CD4-positive, CD25-positive, alpha-beta regulatory T cell (primary cell): Measurements from ENCODE around the gene ABHD12. TPM values are rescaled to one million over a fixed set of nuclear protein-coding genes. Genes with fewer than 3 reads are reported as not detected.

Experiments used
- ATAC-seq, 2 donors: fragments of 150-1000 bp; cut with Tn5 transposase; one replicate each; pipeline ENCODE4 v1.10.0; 2021; ENCODE audit warnings: low read depth in 2 of 2, moderate number of reproducible peaks in 2 of 2, moderate library complexity in 1 of 2
- DNase-seq, 3 donors: peaks; one replicate each; pipeline versions ENCODE4 v3.0.0 to v3.0.0-alpha.2; 2012 to 2022; ENCODE audit warnings: mixed read lengths in 1 of 3
- H3K27ac ChIP-seq: one replicate; pipeline ENCODE4 v1.7.0; 2013; ENCODE audit warnings: mild to moderate bottlenecking, low read length; ENCODE audit not compliant: insufficient read depth, poor library complexity, severe bottlenecking
- H3K27me3 ChIP-seq: one replicate; pipeline ENCODE4 v1.7.0; 2013; ENCODE audit warnings: low read length; ENCODE audit not compliant: control insufficient read depth, insufficient read depth
- H3K36me3 ChIP-seq: one replicate; pipeline ENCODE4 v1.7.0; 2013; ENCODE audit warnings: mild to moderate bottlenecking, low read length, moderate library complexity; ENCODE audit not compliant: control insufficient read depth, insufficient read depth
- H3K4me1 ChIP-seq: 2 replicates; pipeline ENCODE4 v1.7.0; 2013; ENCODE audit warnings: mild to moderate bottlenecking, low read length; ENCODE audit not compliant: insufficient read depth, control insufficient read depth, poor library complexity, severe bottlenecking
- H3K4me3 ChIP-seq: one replicate; pipeline ENCODE4 v1.7.0; 2013; ENCODE audit warnings: low read depth, mild to moderate bottlenecking, low read length, moderate library complexity
- H3K9me3 ChIP-seq, 2 experiments: 1 replicate in 1 of 2; 2 replicates in 1 of 2; pipeline ENCODE4 v1.7.0; 2013; ENCODE audit warnings: low read length in 2 of 2, mild to moderate bottlenecking in 1 of 2, moderate library complexity in 1 of 2; ENCODE audit not compliant: control insufficient read depth in 2 of 2
- H3K27ac Mint-ChIP-seq, 3 donors: one replicate each; pipeline ENCODE4 v1.8.0; 2020 to 2022; ENCODE audit warnings: mild to moderate bottlenecking in 3 of 3, mixed read lengths in 3 of 3, moderate library complexity in 2 of 3
- H3K27me3 Mint-ChIP-seq: one replicate; pipeline ENCODE4 v1.8.0; 2022; ENCODE audit warnings: mild to moderate bottlenecking, mixed read lengths
- H3K36me3 Mint-ChIP-seq: one replicate; pipeline ENCODE4 v1.8.0; 2020; ENCODE audit warnings: mixed read lengths
- H3K4me1 Mint-ChIP-seq, 4 donors: one replicate each; pipeline ENCODE4 v1.8.0; 2020 to 2022; ENCODE audit warnings: mixed read lengths in 4 of 4, mild to moderate bottlenecking in 1 of 4
- H3K4me3 Mint-ChIP-seq, 4 donors: one replicate each; pipeline ENCODE4 v1.8.0; 2020 to 2022; ENCODE audit warnings: mild to moderate bottlenecking in 4 of 4, mixed read lengths in 4 of 4, moderate library complexity in 3 of 4
- H3K9me3 Mint-ChIP-seq, 7 donors: one replicate each; pipeline ENCODE4 v1.8.0; 2020 to 2022; ENCODE audit warnings: mixed read lengths in 7 of 7, mild to moderate bottlenecking in 3 of 7, moderate library complexity in 2 of 7
- polyA plus RNA-seq, 4 donors: library from polyadenylated mRNA; unstranded; fragments of 300-500 nt; fragmentation: Illumina TruSeq; gene quantifications; one replicate each; pipeline ENCODE4 v1.2.3, GENCODE V29; 2021
- total RNA-seq: library from RNA; stranded (reverse); gene quantifications from one replicate; pipeline ENCODE4 v1.2.3, GENCODE V29; 2022

The ABHD12 gene
- total and polyA plus RNA-seq, 5 donors from 2014 or later, result 26.8 to 44.1 (median 27.9) TPM

DNA sequence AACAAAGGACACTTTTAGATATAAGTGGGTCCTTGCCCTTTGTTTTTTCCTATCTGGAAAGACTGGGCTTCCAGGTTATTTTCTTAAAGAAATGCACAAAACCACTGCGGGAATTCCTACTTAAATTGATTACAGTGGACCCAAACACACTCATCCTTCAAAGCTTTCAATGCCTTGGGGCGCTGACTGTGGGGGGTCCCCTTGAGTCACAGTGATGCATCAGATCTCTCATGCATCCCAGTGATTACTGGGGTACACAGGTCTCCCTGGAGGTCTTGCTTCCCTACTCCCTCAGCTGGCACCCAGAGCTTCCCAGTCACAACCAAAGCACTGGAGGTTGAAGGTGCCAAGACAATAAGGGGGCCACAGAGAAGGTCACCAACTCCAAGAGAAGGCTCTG is 20.7 kb downstream of the ABHD12 start:
- ATAC-seq, result no peak
- no peaks in the 10 kb centered on the region for H3K27me3 ChIP-seq
- no peak overlapping the region for H3K4me3 ChIP-seq
- no peaks in the 10 kb centered on the region for H3K9me3 ChIP-seq
- Mint-ChIP-seq H3K4me1 (peaks cover 0 to 22% (median 9%) of the 10 kb centered on the region in 4 donors), H3K27me3 (no peaks in the 10 kb centered on the region), H3K27ac (no peak overlapping the region), H3K36me3 (peaks cover 35% of the 10 kb centered on the region), H3K9me3 (no peaks in the 10 kb centered on the region), H3K4me3 (no peak overlapping the region)
- H3K36me3 ChIP-seq, result no peaks in the 10 kb centered on the region
- no peaks in the 10 kb centered on the region for H3K4me1 ChIP-seq
- H3K27ac ChIP-seq, result no peak overlapping the region
- DNase-seq, result no peak

DNA sequence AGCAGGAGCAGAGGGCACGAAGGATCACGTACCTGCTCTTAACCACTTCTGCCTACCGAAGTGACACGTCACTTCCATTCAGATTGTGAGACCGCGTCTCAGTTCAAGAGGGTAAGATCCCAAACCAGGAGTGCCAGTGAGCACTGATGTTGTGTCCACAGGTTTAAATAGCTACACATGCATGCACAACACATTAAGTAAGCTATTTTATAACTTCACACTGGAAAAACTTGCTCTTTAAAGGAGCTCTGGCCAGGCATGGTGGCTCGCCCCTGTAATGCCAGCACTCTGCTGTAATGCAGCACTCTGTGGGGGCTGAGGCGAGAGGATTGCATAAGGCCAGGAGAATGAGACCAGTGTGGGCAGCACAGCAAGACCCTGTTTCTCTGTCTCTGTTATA is 21.1 kb downstream of the ABHD12 start:
- no peak for ATAC-seq
- Mint-ChIP-seq H3K27me3 (no peaks in the 10 kb centered on the region), H3K27ac (no peak overlapping the region), H3K9me3 (no peaks in the 10 kb centered on the region), H3K4me3 (no peak overlapping the region), H3K4me1 (peaks cover 0 to 20% (median 9%) of the 10 kb centered on the region in 4 donors), H3K36me3 (peaks cover 36% of the 10 kb centered on the region)
- H3K36me3 ChIP-seq, result no peaks in the 10 kb centered on the region
- no peak overlapping the region for H3K27ac ChIP-seq
- DNase-seq, result no peak
- H3K9me3 ChIP-seq, result no peaks in the 10 kb centered on the region
- no peaks in the 10 kb centered on the region for H3K4me1 ChIP-seq
- no peak overlapping the region for H3K4me3 ChIP-seq
- H3K27me3 ChIP-seq, result no peaks in the 10 kb centered on the region

DNA sequence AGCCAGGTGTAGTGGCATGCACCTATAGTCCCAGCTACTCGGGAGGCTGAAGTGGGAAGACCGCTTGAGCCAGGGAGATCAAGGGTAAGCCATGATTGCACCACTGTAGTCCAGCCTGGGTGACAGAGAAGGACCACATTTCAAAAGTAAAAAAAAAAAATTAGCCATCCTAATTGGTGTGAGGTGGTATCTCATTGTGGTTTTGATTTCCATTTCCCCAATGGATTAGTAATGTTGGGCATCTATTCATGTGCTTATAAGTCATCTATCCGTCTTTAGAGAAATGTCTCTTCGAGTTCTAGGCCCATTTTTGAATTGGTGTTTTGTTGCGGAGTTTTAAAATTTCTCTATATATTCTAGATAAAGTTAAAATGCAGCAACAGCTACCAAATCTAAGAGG is 21.7 kb downstream of the ABHD12 start:
- Mint-ChIP-seq H3K27ac (no peak overlapping the region), H3K9me3 (no peaks in the 10 kb centered on the region), H3K36me3 (peaks cover 38% of the 10 kb centered on the region), H3K4me3 (no peak overlapping the region), H3K27me3 (no peaks in the 10 kb centered on the region), H3K4me1 (peaks cover 0 to 18% (median 9%) of the 10 kb centered on the region in 4 donors)
- DNase-seq, result no peak
- H3K9me3 ChIP-seq, result no peaks in the 10 kb centered on the region
- no peaks in the 10 kb centered on the region for H3K27me3 ChIP-seq
- no peaks in the 10 kb centered on the region for H3K4me1 ChIP-seq
- H3K36me3 ChIP-seq, result no peaks in the 10 kb centered on the region
- H3K27ac ChIP-seq, result no peak overlapping the region
- no peak overlapping the region for H3K4me3 ChIP-seq
- no peak for ATAC-seq

DNA sequence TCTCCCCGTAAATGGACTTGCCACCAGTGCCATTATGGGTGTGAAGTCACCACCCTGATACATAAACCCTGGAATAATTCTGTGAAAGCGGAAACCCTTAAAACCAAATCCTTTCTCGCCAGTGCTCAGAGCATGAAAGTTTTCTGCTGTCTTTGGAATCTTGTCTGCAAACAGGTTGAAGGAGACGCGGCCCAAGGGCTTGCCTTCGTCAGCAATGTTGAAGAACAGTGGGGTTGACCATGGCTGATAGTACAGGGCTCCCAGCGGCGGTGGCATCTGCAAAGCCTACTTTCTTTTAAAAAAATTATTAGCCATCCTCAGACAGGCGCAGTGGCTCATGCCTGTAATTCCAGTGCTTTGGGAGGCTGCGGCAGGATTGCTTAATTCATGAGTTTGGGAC is 22.1 kb downstream of the ABHD12 start:
- H3K27me3 Mint-ChIP-seq, result no peaks in the 10 kb centered on the region
- no peak overlapping the region for H3K27ac Mint-ChIP-seq
- ATAC-seq (no peak), DNase-seq (no peak)
- no peak overlapping the region for H3K4me3 Mint-ChIP-seq
- H3K9me3 Mint-ChIP-seq, result no peaks in the 10 kb centered on the region
- H3K4me1 ChIP-seq, result no peaks in the 10 kb centered on the region
- peaks cover 0 to 18% (median 9%) of the 10 kb centered on the region in 4 donors for H3K4me1 Mint-ChIP-seq
- H3K4me3 ChIP-seq, result no peak overlapping the region
- H3K36me3 Mint-ChIP-seq, result peaks cover 36% of the 10 kb centered on the region
- no peaks in the 10 kb centered on the region for H3K27me3 ChIP-seq
- H3K9me3 ChIP-seq, result no peaks in the 10 kb centered on the region
- no peak overlapping the region for H3K27ac ChIP-seq
- H3K36me3 ChIP-seq, result no peaks in the 10 kb centered on the region

DNA sequence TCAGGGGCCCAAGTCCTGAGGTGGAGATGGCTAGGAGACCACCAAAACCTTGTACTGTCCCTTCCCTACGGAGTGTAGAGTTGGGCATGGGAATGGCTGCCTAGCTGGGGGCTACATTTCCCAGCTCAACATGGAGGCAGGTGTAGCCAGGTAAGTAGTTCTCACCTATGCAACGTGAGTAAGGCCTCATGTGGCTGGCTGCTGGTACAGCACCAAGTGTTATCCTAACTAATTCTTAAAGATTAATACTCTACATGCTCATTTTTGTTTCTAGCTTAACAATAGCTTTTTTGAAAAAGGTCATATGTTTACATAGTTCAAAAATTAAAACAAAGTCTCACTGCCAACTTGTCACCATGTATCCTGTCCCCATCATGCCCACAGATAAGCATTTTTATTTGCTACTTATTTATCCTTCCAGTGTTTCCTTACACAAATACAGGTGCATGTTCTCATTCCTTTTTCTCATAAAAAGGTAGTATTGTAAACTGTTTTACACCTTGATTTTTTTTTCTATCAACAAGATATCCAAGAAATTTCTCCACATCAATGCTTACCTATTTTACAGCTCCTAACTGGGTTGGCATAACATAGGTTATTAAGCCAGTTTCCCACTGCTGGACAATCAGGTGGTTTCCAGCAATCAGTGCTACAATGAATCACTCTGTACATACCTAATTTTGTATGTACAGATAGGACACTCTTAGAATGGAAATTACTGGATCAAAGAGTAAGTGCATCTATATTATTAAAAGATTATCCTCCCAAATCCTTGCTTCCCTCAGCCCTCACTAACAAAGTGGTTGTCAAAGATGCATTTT is 25.5 kb downstream of the ABHD12 start:
- ATAC-seq (no peak), DNase-seq (no peak)
- Mint-ChIP-seq H3K27ac (no peak overlapping the region), H3K36me3 (peaks cover 21% of the 10 kb centered on the region), H3K9me3 (no peaks in the 10 kb centered on the region), H3K4me1 (peaks cover 0 to 8% (median 3%) of the 10 kb centered on the region in 4 donors), H3K4me3 (no peak overlapping the region), H3K27me3 (no peaks in the 10 kb centered on the region)
- Histone ChIP-seq H3K4me1 (no peaks in the 10 kb centered on the region), H3K27me3 (no peaks in the 10 kb centered on the region), H3K36me3 (no peaks in the 10 kb centered on the region), H3K27ac (no peak overlapping the region), H3K9me3 (no peaks in the 10 kb centered on the region), H3K4me3 (no peak overlapping the region)

DNA sequence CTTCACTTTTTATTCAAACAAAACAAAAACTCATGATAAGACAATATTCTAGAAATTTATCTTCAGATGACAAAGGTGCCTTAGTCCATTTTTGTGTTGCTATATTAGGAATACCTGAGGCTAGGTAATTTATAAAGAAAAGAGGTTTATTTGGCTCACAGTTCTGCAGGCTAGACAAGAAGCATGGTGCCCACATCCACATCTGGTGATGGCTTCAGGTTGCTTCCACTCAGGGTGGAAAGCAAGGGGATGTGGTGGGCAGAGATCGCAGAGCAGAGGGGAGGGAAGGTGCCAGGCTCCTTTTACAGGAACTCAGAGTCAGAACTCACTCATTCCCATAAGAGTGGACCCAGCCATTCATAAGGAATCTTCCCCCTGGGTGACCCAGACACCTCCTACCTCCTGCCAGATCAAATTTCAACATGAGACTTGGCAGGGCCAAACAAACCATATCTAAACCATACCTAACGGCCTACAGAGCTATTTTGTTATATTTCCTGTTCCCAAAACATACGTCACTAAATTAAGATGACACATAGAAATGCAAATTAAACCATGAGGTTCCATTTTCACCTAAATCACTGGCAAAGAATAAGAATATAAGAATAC is 26.4 kb downstream of the ABHD12 start:
- H3K27me3 ChIP-seq, result no peaks in the 10 kb centered on the region
- Mint-ChIP-seq H3K27ac (peak overlapping the region in 1 of 3 donors; percentile 60), H3K27me3 (no peaks in the 10 kb centered on the region), H3K9me3 (no peaks in the 10 kb centered on the region), H3K36me3 (peaks cover 21% of the 10 kb centered on the region), H3K4me1 (peaks cover 0 to 7% (median 3%) of the 10 kb centered on the region in 4 donors), H3K4me3 (no peak overlapping the region)
- no peak overlapping the region for H3K27ac ChIP-seq
- no peaks in the 10 kb centered on the region for H3K36me3 ChIP-seq
- DNase-seq (no peak), ATAC-seq (no peak)
- no peaks in the 10 kb centered on the region for H3K4me1 ChIP-seq
- H3K9me3 ChIP-seq, result no peaks in the 10 kb centered on the region
- H3K4me3 ChIP-seq, result no peak overlapping the region

DNA sequence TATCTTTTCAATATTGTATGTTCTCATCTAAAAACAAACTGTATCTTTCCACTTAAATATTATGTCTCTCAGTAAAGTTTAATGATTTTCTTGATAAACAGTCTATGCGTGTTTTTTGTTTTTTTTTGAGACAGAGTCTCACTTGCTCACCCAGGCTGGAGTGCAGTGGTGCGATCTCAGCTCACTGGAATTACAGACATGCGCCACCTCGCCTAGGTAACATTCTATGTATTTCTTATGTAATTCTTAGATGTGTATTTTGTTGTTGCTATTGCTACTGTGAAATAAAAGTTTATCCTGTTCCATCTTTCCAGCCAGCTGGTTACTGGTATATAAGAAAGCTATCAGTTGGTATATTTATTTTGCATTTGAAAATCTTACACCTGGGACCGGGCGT is 29.4 kb downstream of the ABHD12 start:
- Histone ChIP-seq H3K4me1 (no peaks in the 10 kb centered on the region), H3K27ac (no peak overlapping the region), H3K9me3 (no peaks in the 10 kb centered on the region), H3K36me3 (no peaks in the 10 kb centered on the region), H3K27me3 (no peaks in the 10 kb centered on the region), H3K4me3 (no peak overlapping the region)
- Mint-ChIP-seq H3K4me1 (peaks cover 7 to 29% (median 16%) of the 10 kb centered on the region in 4 donors), H3K9me3 (no peaks in the 10 kb centered on the region), H3K27ac (no peak overlapping the region), H3K36me3 (peaks cover 9% of the 10 kb centered on the region), H3K4me3 (no peak overlapping the region), H3K27me3 (no peaks in the 10 kb centered on the region)
- ATAC-seq, result no peak
- DNase-seq, result no peak
